HepG2 (cell line): Measurements from ENCODE around the gene PIP4K2B. TPM values are rescaled to one million over a fixed set of nuclear protein-coding genes. Genes with fewer than 3 reads are reported as not detected.

ENCODE experiments used
- BRF2 ChIP-seq: sonication (generic); formaldehyde crosslinking; IDR thresholded peaks from 2 replicates; pipeline ENCODE4 v1.8.1; 2022; ENCODE audit warnings: mild to moderate bottlenecking, missing genetic modification reagents
- FOXC1 ChIP-seq: sonication (generic); formaldehyde crosslinking; IDR thresholded peaks from 2 replicates; pipeline ENCODE4 v1.8.0; 2022; ENCODE audit warnings: mild to moderate bottlenecking, missing genetic modification reagents, borderline replicate concordance
- GPBP1L1 ChIP-seq: sonication (generic); formaldehyde crosslinking; IDR thresholded peaks from 2 replicates; pipeline ENCODE4 v1.5.0; 2020; ENCODE audit warnings: mild to moderate bottlenecking, missing genetic modification reagents
- HMGA1 ChIP-seq: sonication (generic); formaldehyde crosslinking; conservative IDR thresholded peaks from 2 replicates; pipeline ENCODE4 v1.4.0; 2020; ENCODE audit warnings: missing genetic modification reagents
- KMT2B ChIP-seq: IDR thresholded peaks from 2 replicates; pipeline ENCODE4 v1.6.1; 2016; ENCODE audit warnings: missing genetic modification reagents, missing compliant biosample characterization
- MXD1 ChIP-seq: sonication (generic); formaldehyde crosslinking; IDR thresholded peaks from 2 replicates; pipeline ENCODE4 v1.4.0; 2020; ENCODE audit warnings: mild to moderate bottlenecking, missing genetic modification reagents
- PHF8 ChIP-seq: sonication (generic); formaldehyde crosslinking; IDR thresholded peaks from 2 replicates; pipeline ENCODE4 v1.5.0; 2020; ENCODE audit warnings: missing genetic modification reagents
- PLSCR1 ChIP-seq: sonication (generic); formaldehyde crosslinking; IDR thresholded peaks from 2 replicates; pipeline ENCODE4 v1.5.0; 2020; ENCODE audit warnings: missing genetic modification reagents, mild to moderate bottlenecking, borderline replicate concordance
- SP4 ChIP-seq: sonication (generic); formaldehyde crosslinking; IDR thresholded peaks from 2 replicates; pipeline ENCODE4 v1.8.1; 2023; ENCODE audit warnings: mild to moderate bottlenecking, missing genetic modification reagents
- TCF7 ChIP-seq: sonication (generic); IDR thresholded peaks from 2 replicates; pipeline ENCODE4 v1.6.1; 2016; ENCODE audit warnings: antibody characterized with exemption, low read depth
- TFDP1 ChIP-seq: IDR thresholded peaks from 2 replicates; pipeline ENCODE4 v1.6.1; 2016; ENCODE audit warnings: missing compliant biosample characterization, missing genetic modification reagents, borderline replicate concordance
- ZBTB1 ChIP-seq: sonication (generic); formaldehyde crosslinking; IDR thresholded peaks from 2 replicates; pipeline ENCODE4 v1.4.0; 2020; ENCODE audit warnings: missing genetic modification reagents, borderline replicate concordance
- ZBTB10 ChIP-seq: sonication (generic); formaldehyde crosslinking; IDR thresholded peaks from 2 replicates; pipeline ENCODE4 v1.4.0; 2020; ENCODE audit warnings: missing genetic modification reagents, borderline replicate concordance
- ZNF224 ChIP-seq: sonication (generic); formaldehyde crosslinking; IDR thresholded peaks from 2 replicates; pipeline ENCODE4 v1.5.0; 2020; ENCODE audit warnings: mild to moderate bottlenecking, missing genetic modification reagents
- ZNF256 ChIP-seq: sonication (generic); formaldehyde crosslinking; conservative IDR thresholded peaks from 2 replicates; pipeline ENCODE4 v1.4.0; 2020; ENCODE audit warnings: missing genetic modification reagents
- ZNF761 ChIP-seq: sonication (generic); formaldehyde crosslinking; conservative IDR thresholded peaks from 2 replicates; pipeline ENCODE4 v1.4.0; 2020; ENCODE audit warnings: mild to moderate bottlenecking, missing genetic modification reagents
- ZNF878 ChIP-seq: sonication (generic); formaldehyde crosslinking; IDR thresholded peaks from 2 replicates; pipeline ENCODE4 v1.8.1; 2023; ENCODE audit warnings: mild to moderate bottlenecking, missing genetic modification reagents, moderate library complexity
- ZXDC ChIP-seq: sonication (generic); formaldehyde crosslinking; IDR thresholded peaks from 2 replicates; pipeline ENCODE4 v1.5.0; 2020; ENCODE audit warnings: mild to moderate bottlenecking, missing genetic modification reagents
- polyA plus RNA-seq, 8 experiments: library from polyadenylated mRNA; depleted of rRNA in 3 of 8; stranded (reverse) in 7 of 8; unstranded in 1 of 8; fragments of >200 nt; fragmentation: Illumina TruSeq in 4 of 8; extraction: Trizol in 4 of 8; gene quantifications; 2 replicates each; pipeline versions ENCODE4 v1.2.1 to v1.2.3, GENCODE V29; 2011 to 2016; ENCODE audit warnings: low read depth in 4 of 8, missing spikeins in 1 of 8, mixed read lengths in 1 of 8; ENCODE audit not compliant: insufficient read depth in 1 of 8
- total RNA-seq, 5 experiments: library from RNA; depleted of rRNA; stranded (reverse); fragments of >200 nt; fragmentation: Illumina TruSeq; extraction: Trizol; gene quantifications; 2 replicates each; pipeline ENCODE4 v1.2.3, GENCODE V29; 2016; ENCODE audit warnings: low read depth in 1 of 5

PIP4K2B gene
- total and polyA plus RNA-seq, 2 of the 13 experiments (the other 11 are each of a cell fraction or from before 2014, with no cell fraction given): 20.4 to 54.0 TPM

- TF ChIP-seq ZNF256 (CRISPR knock-in tag) (no peak), FOXC1 (CRISPR knock-in tag) (peak; percentile 95), ZNF761 (CRISPR knock-in tag) (peak; percentile 88), HMGA1 (CRISPR knock-in tag) (no peak), KMT2B (peak; percentile 99), ZBTB1 (no peak), BRF2 (CRISPR knock-in tag) (no peak), GPBP1L1 (CRISPR knock-in tag) (no peak), ZXDC (CRISPR knock-in tag) (peak; percentile 94), ZNF224 (CRISPR knock-in tag) (peak; percentile 93), PLSCR1 (no peak; the same call in 1 of the 2 replicates), TCF7 (no peak), MXD1 (CRISPR knock-in tag) (peak; percentile 90), SP4 (CRISPR knock-in tag) (peak; percentile 93), PHF8 (CRISPR knock-in tag) (peak; percentile 96), TFDP1 (peak; percentile 80), ZBTB10 (CRISPR knock-in tag) (no peak), ZNF878 (CRISPR knock-in tag) (no peak; the same call in 1 of the 2 replicates)
Measured at GRCh38 chr17:38824899-38825761, 25.8 kb upstream of the PIP4K2B start, which contains the start of gene CWC25 (continued).
